Erythroblast (primary cell): ENCODE results near the gene FOXN1.
"Not testable (repeated sequence)": the region's sequence is repeated elsewhere in the genome, so short reads cannot be mapped to it uniquely, and the experiment has no call there.

ENCODE experiments used
- DNase-seq, 2 experiments: peaks; one replicate each; lab custom pipeline; 2025; lab: John Stamatoyannopoulos, UW
- GATA1 ChIP-seq: IDR thresholded peaks from 2 replicates; pipeline ENCODE4 v1.6.1; 2011; ENCODE audit warnings: low read depth, mild to moderate bottlenecking, control low read depth, low read length, moderate library complexity
- POLR2A ChIP-seq: IDR thresholded peaks from 2 replicates; pipeline ENCODE4 v1.6.1; 2011; ENCODE audit warnings: mild to moderate bottlenecking, low read length

The FOXN1 gene

GRCh38 chr17:28505986-28506665 is at the start of gene FOXN1:
TSS of gene FOXN1 (plus strand) at chr17:28506348. CDS start at chr17:28523970, 17,622 bp downstream.
- no peak for DNase-seq
- TF ChIP-seq POLR2A (no peak), GATA1 (no peak)

GRCh38 chr17:28457890-28458289 is 48.3 kb upstream of the FOXN1 start:
- no peak for TF ChIP-seq POLR2A
- TF ChIP-seq GATA1, result no peak
- no peak for DNase-seq

GRCh38 chr17:28458881-28459280 is 47.3 kb upstream of the FOXN1 start:
- not testable (repeated sequence) for DNase-seq

GRCh38 chr17:28460901-28461300 is 45.2 kb upstream of the FOXN1 start:
- no peak for TF ChIP-seq POLR2A
- no peak for TF ChIP-seq GATA1
- no peak for DNase-seq

- TF ChIP-seq POLR2A, result no peak
- no peak for TF ChIP-seq GATA1
- DNase-seq, result peak in 1 of 2 experiments; percentile 35
Observed at GRCh38 chr17:28466001-28466400, 40.1 kb upstream of the FOXN1 start.

GRCh38 chr17:28466521-28467048 is 39.6 kb upstream of the FOXN1 start:
- TF ChIP-seq POLR2A (no peak), GATA1 (no peak)
- DNase-seq, result peak; percentile 69 to 82

- no peak for DNase-seq
- no peak for TF ChIP-seq GATA1
- no peak for TF ChIP-seq POLR2A
Observed at GRCh38 chr17:28467456-28468025, 38.6 kb upstream of the FOXN1 start.

GRCh38 chr17:28468033-28468735 is 38.0 kb upstream of the FOXN1 start:
- DNase-seq, result not testable (repeated sequence)

GRCh38 chr17:28468781-28469180 is 37.4 kb upstream of the FOXN1 start:
- DNase-seq, result no peak
- TF ChIP-seq POLR2A, result no peak
- no peak for TF ChIP-seq GATA1

GRCh38 chr17:28469376-28469775 is 36.8 kb upstream of the FOXN1 start:
- no peak for DNase-seq
- TF ChIP-seq GATA1 (no peak), POLR2A (no peak)

- no peak for DNase-seq
- TF ChIP-seq GATA1, result no peak
- no peak for TF ChIP-seq POLR2A
Observed at GRCh38 chr17:28470266-28470913, 35.8 kb upstream of the FOXN1 start.

- TF ChIP-seq GATA1, result no peak
- no peak for DNase-seq
Observed at GRCh38 chr17:28470914-28471366, 35.2 kb upstream of the FOXN1 start.

- DNase-seq, result no peak
- no peak for TF ChIP-seq GATA1
- TF ChIP-seq POLR2A, result no peak
Observed at GRCh38 chr17:28471531-28472342, 34.4 kb upstream of the FOXN1 start.
